HL-60/S4 treated with retinoic acid at 250 ng/mL for 4 days and 3 days (cell line): ENCODE measurements around the gene DCST2.

Source experiments
- in situ Hi-C: fragments of 300-500 bp; cut with MboI; formaldehyde crosslinking; loops from 2 replicates; pipeline ENCODE4 v1.7.0; 2022; ENCODE audit warnings: low sequenced_read_pairs

DCST2 gene

GRCh38 chr1:155012776-155013602 is 20.6 kb downstream of the DCST2 start:
- in situ Hi-C loops: no loop called here

GRCh38 chr1:155012026-155012546 is 21.5 kb downstream of the DCST2 start:
- in situ Hi-C loops: no loop called here

GRCh38 chr1:155011437-155012025 is 22.1 kb downstream of the DCST2 start:
- in situ Hi-C loops: no loop called here

GRCh38 chr1:155011004-155011416 is 22.6 kb downstream of the DCST2 start:
- in situ Hi-C loops: no loop called here

GRCh38 chr1:155010211-155010918 is 23.2 kb downstream of the DCST2 start:
- in situ Hi-C loops: no loop called here

- in situ Hi-C loops: no loop called here
Measured at GRCh38 chr1:155009742-155010141, 23.8 kb downstream of the DCST2 start.

- in situ Hi-C loops: no loop called here
Measured at GRCh38 chr1:155009221-155009711, 24.3 kb downstream of the DCST2 start.

- in situ Hi-C loops: no loop called here
Measured at GRCh38 chr1:155008015-155008941, 25.3 kb downstream of the DCST2 start.

- in situ Hi-C loops: no loop called here
Measured at GRCh38 chr1:155007251-155007828, 26.2 kb downstream of the DCST2 start.

GRCh38 chr1:155006601-155007101 is 26.9 kb downstream of the DCST2 start:
- in situ Hi-C loops: no loop called here

GRCh38 chr1:155005076-155006011 is 28.2 kb downstream of the DCST2 start:
- in situ Hi-C loops: no loop called here

GRCh38 chr1:155004352-155005075 is 29.1 kb downstream of the DCST2 start:
- in situ Hi-C loops: no loop called here

- in situ Hi-C loops: no loop called here
Measured at GRCh38 chr1:155003766-155004351, 29.7 kb downstream of the DCST2 start.

GRCh38 chr1:155003227-155003765 is 30.3 kb downstream of the DCST2 start:
- in situ Hi-C loops: no loop called here

- in situ Hi-C loops: no loop called here
Measured at GRCh38 chr1:155002464-155003226, 30.9 kb downstream of the DCST2 start, which contains the start of gene ZBTB7B. ZBTB7B (plus strand) TSS chr1:155002802; CDS start chr1:155014661, 11,859 bp downstream.

GRCh38 chr1:155001675-155002463 is 31.7 kb downstream of the DCST2 start:
- in situ Hi-C loops: no loop called here
